Measurements from ENCODE around the gene APOC3. TPM values are rescaled to one million over a fixed set of nuclear protein-coding genes. Genes with fewer than 3 reads are reported as not detected.
"Not testable (repeated sequence)": the region's sequence is repeated elsewhere in the genome, so short reads cannot be mapped to it uniquely, and the experiment has no call there.

APOC3 gene
- total RNA-seq: not detected

DNA sequence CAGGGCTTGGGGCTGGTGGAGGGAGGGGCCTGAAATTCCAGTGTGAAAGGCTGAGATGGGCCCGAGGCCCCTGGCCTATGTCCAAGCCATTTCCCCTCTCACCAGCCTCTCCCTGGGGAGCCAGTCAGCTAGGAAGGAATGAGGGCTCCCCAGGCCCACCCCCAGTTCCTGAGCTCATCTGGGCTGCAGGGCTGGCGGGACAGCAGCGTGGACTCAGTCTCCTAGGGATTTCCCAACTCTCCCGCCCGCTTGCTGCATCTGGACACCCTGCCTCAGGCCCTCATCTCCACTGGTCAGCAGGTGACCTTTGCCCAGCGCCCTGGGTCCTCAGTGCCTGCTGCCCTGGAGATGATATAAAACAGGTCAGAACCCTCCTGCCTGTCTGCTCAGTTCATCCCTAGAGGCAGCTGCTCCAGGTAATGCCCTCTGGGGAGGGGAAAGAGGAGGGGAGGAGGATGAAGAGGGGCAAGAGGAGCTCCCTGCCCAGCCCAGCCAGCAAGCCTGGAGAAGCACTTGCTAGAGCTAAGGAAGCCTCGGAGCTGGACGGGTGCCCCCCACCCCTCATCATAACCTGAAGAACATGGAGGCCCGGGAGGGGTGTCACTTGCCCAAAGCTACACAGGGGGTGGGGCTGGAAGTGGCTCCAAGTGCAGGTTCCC is at the start of gene APOC3:
APOC3 (plus strand) TSS at position 383 of the 659 bp plus-strand sequence. CDS start 676 bp downstream, outside the sequence.
- DNase-seq: no peak

DNA sequence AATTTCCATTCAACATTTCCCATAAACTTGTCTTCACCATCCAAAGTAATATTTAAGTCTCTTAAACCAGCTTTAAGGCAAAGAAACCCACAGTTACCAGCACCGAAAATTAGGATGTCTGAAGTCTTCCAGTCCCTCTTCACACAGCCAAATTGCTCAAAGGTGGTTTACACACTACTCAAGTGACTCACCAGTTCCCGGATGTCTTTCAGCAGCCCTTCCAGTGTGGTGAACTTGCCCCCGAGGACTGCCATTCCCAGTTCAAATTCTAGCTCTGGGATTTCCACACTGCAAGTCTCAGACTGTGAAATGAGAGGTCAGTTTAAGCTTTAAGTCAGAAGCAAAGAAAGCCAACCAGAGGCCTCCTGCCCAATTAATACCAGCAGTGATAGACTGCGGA is 47.0 kb upstream of the APOC3 start:
- no peak for DNase-seq

DNA sequence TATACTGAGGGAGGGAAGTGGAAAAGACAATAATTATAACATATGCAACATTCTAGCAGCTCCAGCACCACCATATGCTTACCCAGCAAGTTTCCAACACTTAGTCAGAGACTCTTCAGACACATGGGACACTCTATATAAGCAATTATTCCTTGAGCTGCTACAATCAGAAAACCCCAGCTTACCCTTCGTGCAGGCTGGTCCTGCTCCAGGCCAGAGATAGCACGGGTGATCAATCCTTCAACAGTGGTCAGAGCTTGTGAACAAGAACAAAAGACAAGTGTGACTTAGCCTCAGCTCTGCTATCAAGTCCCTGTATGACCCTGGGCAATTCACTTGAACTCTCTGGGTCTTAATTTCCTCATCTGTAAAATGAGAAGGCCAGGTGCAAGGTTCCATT is 43.4 kb upstream of the APOC3 start:
- no peak for DNase-seq

DNA sequence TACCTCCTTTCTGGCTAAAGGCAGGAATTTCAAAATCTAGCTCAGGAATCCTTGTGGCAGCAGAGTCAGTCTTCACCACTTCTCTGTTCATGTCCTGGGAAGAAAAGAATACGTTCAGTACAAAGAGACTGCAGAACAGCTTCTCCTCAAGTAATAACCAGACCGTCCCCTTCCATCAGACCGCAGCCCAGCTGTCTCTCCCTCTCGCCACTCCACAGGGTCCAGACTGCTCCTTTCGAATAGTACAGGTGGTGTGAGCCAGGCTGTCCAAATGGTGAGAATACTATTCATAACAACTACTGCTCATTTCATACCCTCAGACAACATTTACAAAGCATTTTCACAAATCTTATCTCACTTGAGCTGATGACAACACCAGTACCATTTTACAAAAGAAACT is 42.7 kb upstream of the APOC3 start:
- DNase-seq: no peak

DNA sequence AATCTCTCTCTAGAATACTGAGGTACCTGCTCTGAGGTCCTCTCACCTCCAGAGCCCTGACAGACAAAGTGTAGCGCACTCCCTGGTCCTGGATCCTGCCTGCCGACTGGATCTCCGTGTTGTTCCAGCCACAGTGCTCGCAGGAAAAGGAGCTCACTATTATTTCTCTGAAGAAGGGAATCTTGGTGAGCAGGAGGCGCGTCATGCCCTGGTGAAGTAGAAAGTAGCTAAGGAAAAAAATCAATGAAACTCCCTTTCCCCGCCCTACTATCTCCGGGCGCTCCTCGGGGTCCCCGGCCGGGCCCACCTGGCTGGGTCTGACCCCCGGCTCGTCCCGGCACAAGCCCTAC is 42.3 kb upstream of the APOC3 start:
- DNase-seq: no peak

DNA sequence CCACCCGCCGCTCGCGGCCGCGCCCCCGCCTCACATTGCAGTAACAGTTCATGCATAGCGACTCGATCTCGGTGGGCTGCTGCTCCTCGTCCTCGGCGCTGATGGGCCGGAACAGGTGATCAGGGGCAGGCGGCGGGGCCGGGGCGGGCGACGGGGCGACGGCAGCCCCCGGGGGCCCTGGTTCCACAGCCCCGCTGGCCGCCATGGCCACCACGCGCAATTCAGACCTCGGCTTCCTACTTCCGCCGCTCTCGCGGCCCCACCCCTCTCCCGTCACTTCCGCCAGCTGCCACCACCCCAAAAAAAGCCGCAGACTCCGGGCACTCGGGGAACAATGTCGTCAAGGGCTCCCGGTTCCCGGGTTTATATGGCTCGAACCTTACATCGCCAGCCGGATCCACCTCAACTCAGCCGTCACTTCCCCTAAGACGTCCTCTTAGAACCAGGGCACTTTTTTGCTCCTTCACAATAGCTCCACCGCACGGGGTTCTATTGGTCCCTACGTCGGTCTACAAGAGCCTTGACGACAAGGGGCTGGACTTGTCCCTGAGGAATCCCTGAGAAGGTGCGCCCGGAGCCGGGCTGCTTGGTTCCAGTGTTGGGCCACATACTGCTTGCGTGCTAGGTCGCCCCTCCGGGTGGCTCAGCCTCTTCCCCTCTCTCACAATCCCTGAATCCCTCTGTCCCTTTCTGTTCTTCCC is 41.8 kb upstream of the APOC3 start, which contains the start of gene ZPR1:
ZPR1 (minus strand) TSS at position 238 of the 701 bp plus-strand sequence; CDS start at position 205, 33 bp downstream.
- DNase-seq: peak; percentile 78

DNA sequence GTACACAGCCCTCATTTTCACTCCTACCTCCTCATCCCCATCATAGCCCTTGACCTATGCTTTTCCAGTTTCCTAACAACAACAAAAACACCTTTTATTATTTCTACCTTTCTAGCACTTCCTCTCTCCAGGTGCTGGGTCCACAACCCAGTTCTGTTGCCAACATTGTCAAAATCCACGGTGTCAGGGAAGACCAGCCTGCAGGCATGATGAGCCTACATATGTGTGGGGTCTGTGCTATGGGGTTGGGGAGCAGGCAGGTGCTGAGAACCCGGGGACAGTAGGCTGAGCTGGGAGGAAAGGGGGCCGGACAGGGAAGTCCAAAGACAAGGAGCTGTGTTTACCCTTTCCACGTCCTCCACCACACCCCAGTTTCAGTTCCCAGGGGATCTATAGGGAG is 41.2 kb upstream of the APOC3 start:
- DNase-seq: no peak

DNA sequence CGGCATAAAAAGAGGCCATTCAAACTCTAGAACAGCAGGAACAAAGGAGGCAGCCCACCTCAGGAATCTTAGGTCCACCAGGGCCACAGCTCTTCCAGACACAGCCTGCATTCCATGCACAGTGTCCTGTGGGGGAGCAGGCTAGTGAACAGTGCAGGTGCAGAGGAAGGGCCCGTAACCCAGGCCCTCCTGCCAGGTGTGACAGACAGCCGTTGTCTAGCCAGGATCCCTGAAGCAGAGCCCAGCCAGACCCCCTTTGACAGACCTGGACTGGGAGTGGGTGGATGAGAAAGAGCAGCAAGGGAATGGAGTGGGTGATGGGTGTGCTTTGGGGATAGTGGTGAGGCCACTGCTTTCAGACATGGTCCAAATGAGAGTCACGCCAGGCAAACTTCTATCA is 40.7 kb upstream of the APOC3 start:
- no peak for DNase-seq

DNA sequence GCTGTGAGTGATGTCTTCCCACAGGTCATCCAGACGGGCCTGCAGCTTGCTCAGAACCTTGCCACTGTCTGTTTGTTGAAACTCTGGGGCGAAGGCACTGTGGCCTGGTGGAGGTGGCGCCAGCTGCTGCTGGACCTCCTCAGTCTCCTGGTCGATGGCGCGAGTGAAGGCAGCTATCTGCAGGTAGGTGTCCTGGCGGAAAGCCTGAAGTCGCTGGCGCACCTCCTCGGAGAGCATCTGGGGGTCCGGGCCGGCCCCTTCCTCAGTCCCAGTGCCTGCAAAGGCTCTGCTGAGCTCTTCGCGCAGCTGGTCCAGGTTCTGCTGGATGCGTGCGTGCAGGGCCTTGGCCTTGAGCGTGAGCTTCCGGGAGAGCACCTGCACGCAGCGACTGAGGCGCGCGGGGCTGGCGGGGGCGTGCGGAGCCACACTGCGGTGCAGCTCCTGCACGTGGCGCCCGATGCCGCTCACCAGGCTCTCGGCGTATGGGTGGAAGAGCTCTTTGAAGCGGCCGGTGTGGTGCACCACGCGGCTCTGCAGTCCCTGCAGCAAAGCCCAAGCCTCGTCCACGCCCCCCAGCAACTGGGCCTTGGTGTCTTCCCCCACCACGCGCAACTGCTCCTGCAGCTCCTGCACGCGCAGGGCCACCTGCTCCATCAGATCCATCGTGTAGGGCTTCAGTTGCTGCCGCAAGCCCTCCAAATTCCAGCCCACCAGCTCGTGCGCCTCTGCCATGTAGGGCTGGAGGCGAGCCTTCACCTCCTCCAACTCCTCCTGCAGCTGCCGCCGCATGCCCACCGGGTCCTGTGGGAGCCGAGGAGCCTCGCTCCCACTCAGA is 39.3 kb upstream of the APOC3 start:
- DNase-seq: no peak

DNA sequence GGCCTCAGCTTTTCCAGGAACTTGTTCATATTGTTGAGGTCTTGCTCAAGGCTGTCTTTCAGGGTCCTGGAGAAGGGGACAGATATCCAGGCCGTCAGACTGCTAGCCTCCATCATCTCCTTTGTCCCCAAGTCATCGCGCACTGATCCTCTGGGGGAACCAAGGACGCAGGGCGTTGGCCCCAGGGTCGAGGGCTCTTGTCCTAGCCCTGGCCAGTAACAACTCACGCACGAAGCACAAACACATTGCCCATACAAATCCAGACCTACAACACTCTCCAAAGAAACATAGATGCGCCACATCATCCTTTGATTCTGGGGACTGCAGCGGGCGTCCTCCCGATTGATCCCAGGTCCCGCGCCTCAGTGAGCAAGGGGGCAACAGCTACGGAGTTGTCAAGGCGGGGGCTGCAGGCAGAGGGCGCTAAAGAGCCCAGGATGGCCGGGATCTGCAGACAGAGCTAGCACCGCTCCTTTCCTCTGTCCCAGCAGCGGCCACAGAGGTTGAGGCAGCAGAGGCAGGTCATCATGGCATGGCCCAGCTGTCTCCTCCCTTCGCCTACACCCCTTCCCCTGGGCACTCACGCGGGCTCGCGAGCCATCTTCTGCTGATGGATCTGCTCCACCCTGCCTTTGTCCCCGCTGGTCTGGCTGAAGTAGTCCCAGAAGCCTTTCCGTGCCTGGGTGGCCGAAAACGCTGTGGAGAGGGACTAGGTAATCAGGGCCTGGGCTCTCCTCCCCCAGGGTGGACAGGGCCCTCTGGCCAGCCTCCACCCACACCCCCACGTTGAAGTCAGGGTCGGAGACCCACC is 38.5 kb upstream of the APOC3 start:
- peak; percentile 71 for DNase-seq

DNA sequence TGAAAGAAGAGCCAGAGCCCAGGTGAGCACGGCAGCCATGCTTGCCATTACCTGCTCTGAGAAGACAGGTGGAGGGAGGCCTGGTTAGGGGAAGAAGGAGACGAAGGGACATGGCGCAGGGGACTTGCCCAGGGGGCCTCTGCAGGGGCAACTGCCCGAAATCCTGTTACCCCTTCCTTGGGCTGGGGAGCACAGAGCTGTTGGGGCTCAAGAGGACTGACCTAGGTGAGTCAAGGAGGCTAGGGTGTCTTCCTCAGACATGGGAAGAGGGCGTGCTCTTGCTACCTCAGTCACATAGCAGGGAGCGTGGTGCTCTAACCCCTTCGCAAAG is 37.9 kb upstream of the APOC3 start, which contains the start of gene APOA5:
APOA5 (minus strand) TSS at position 67 of the 331 bp plus-strand sequence; CDS start at position 48, 19 bp downstream.
- DNase-seq: no peak

DNA sequence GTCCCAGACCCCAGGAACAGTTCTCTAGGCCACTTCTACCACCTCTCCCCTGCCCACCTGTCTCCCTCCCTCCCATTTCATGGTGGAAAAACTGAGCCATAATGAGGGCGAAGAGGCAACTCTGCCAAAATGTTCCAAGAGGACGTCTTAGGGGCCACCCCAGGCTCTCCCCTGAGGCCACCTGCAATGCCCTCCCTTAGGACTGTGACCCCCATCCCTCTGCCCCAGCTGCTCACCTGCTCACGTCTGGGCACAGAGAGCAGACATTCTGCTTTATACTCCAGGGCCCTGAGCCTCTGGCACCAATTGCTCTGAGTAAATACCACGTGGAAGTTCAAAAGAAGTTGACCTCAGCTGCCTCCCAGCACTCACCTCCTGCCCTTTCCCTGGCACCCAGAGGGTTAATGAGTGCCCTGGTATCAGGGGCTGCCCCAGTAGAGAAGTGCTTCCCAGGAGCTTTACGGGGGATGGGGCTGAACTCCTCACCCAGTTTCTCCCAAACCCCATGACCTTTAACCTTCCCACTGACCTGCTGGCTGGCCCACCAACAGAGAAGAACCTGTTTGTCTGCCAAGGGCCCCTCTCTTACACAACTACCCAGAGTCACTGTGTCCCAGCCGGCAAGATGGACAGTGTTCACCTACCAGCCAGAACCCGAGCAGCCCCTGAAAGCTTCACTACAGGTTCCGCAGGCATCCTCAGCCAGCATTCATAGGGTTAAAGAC is 37.4 kb upstream of the APOC3 start:
- DNase-seq: no peak

DNA sequence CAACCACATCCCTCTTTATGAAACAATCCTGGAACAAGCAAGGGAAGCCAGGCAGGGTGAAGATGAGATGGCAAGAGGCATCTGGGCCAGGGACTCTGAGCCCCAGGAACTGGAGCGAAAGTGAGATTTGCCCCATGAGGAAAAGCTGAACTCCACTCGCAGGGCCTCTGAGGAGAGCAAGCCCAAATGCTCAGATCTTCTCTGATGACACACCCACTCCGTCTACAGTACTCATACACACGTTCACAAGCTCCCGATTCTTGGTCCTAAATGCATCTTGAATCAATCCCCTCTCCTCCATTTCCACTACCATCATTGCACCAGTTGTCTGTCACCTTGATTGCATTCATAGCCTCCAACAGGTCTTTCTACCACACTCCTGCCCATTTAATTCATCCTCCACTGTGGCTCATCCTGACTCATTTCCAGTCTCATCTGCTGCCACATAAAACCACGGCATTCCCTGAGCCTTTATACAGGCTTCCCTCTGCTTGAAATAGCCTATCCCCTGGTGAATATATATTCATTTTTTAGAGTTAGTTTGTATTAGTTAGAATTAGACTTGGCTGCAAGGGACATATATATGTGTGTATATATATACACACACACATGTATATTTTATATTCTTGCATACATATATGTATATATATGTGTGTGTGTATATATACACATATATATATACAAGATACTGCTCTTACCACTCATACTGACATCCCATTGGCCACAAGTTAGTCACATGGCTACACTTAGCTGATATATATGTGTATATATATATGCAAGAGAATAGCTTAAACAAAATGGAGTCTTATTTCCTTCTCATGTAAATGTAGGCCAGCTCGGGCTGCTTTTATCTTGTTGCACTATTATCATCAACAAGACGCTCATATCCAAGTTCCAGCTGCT is 36.6 kb upstream of the APOC3 start:
- DNase-seq: no peak

DNA sequence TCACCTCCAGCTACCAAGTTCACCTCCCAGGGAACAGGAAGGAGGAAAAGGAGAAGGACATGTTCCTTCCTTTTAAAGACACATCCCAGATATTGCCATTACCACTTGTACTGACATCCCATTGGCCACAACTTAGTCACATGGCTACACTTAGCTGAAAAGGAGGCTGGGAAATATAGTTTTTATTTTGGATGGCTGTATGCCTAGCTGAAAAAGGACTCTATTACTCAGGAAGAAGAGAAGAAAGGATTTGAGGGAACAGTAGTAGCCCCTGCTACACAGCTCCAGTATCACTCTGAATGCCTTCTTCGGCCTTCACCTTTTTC is 36.0 kb upstream of the APOC3 start:
- DNase-seq: no peak

DNA sequence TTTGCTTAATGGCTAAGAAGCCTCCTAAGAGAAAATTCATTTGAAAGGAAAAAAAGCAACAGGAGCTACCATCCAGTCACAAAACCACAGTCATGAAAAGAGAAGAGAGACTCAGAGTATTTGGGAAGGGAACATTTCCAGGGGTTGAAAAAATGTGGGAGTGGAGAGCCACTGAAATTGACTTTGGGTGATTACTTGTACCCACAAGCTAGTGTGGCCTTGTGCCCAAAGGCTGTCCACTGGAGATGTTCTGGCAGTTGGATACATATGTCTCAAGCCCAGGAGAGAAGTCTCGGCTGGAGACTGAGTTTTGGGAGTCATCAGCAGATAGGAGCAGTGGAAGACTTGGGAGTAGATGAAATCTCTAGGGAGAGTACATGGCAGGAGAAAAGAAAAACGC is 34.9 kb upstream of the APOC3 start:
- DNase-seq: no peak

DNA sequence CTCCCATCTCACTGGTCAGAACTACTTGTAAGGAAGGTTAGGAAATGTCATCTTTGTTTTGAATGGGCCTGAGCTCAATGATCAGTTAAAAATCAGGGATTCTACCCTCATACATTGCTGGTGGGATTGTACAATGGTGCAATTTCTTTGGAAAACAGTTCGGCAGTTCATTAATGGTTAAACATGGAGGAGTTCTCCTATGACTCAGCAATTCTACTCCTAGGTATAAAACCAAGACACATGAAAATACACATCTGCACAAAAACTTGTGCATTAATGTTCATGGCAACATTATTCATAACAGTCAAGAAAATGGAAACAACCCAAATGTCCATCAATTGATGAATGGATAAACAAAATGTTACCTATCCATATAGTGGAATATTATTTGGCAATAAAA is 33.2 kb upstream of the APOC3 start:
- no peak for DNase-seq

DNA sequence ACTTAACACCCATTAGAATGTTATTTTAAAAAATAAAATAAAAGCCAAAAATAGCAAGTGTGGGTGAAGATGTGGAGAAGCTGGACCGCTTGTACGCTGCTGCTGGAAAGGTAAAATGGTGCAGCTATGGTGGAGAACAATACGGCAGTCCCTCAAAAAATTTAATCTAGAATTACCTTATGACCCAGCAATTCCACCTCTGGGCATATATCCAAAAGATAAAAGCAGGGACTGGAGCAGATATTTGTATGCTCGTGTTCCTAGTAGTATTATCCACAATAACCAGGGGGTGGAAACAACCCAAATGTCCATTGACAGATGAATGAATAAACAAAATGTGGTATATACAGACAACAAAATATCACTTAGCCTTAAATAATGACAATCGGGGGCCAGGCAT is 31.9 kb upstream of the APOC3 start:
- DNase-seq: no peak

DNA sequence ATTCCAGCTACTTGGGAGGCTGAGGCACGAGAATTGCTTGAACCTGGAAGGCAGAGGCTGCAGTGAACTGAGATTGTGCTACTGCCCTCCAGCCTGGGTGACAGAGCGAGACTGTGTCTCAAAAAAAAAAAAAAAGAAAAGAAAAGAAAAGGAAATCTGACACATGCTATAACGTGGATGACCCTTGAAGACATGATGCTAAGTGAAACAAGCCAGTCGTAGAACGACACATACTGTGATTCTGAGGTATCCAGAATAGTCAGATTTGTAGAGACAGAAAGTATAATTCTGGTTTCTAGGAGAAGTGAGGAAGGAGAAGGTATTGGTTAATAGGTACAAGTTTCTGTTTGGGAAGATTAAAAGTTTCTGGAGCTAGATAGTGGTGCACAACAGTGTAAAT is 31.3 kb upstream of the APOC3 start:
- no peak for DNase-seq

DNA sequence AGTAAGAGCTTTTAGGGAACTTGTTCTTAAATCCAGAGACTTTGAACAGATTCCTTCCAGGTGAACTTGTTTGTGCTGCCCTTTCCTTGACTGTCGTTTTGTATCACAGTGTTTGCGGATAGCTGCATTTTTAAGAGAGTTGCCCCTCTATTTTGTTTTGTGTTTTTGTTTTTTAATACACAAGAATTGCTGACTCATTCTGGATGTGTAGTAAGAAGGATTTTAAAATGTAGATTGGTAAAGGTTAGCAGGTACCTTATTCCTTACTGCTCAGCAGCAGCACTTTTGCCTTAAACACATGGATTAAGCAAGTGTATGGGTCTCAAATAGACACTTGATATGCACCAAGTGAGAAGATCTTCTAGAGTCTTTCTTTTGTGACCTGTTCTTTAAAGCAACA is 29.1 kb upstream of the APOC3 start:
- DNase-seq: no peak

DNA sequence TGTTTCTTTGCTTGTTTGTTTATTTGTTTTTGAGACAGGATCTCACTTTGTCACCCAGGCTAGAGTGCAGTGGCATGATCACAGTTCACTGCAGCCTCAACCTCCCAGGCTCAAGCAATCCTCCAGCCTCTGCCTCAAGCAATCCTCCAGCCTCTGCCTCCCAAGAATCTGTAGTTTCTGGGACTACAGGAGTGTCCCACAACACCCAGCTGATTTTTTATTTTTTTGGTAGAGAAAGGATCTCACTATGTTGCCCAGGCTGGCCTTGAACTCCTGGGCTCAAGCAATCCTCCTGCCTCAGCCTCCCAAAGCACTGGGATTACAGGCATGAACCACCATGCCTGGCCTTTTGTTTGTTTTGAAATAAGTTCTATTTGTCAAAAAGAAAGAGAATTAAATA is 28.0 kb upstream of the APOC3 start:
- DNase-seq: not testable (repeated sequence)

DNA sequence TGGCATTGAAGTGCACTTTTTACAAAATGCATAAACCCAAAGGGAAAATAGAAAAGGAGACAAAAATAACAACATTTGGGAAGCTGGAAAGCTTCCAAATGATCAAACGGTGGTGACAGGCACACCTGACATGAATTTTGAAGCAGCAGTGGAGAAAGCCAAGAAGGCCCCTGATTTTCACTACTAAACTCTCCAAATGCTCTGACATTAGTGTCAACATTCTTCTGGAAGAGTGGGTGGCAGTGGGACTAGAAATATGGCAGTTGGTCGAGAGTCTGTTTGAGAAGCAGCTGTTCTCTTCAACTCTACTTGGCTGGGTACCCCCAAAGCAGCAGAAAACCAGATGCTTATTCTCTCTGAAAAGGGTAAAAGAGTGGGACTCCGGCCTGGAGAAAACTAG is 25.7 kb upstream of the APOC3 start:
- DNase-seq: no peak

Measured in effector CD4-positive, alpha-beta T cell (primary cell).